HG02798 (cell line): ENCODE data around the gene MR1.

Source experiments
- ATAC-seq: cut with Tn5 transposase; IDR thresholded peaks from one replicate; pipeline ENCODE4 v1.9.1; 2021; ENCODE audit warnings: mild to moderate bottlenecking; ENCODE audit not compliant: unreplicated experiment, poor library complexity

MR1 gene

GRCh38 chr1:181061891-181062835, 28.4 kb downstream of the MR1 start:
- ATAC-seq, result peak; percentile 88

DNA sequence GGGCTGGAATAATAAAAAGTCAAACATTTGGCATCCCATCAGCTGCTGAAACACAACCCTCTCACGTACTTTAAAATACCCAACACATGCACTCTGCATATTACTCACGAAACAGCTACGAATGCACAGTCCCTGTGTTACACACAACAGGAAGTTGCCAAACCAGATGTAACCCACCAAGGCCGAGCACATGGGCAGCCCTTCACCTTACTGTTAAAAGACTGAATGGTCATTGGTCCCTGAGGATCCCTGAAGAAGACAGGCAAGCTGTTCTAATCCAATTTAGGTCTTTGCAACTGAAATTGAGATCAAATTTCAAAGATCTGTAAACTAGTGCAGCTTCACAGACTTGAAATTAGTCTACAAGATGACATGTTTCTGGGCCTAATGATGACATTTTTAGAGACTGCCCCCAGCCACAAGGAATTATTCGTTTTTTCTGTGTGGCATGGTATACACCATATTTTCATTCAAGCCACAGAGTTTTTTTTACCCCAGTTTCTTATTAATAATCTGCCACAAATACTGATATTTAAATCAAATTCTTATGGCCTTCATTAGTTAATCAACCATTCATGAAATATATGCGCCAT, 29.1 kb downstream of the MR1 start:
- ATAC-seq, result peak; percentile 68

- ATAC-seq, result no peak
Observed at GRCh38 chr1:181064011-181064623, 30.3 kb downstream of the MR1 start.

- ATAC-seq, result no peak
Observed at GRCh38 chr1:181064702-181065101, 30.9 kb downstream of the MR1 start.

DNA sequence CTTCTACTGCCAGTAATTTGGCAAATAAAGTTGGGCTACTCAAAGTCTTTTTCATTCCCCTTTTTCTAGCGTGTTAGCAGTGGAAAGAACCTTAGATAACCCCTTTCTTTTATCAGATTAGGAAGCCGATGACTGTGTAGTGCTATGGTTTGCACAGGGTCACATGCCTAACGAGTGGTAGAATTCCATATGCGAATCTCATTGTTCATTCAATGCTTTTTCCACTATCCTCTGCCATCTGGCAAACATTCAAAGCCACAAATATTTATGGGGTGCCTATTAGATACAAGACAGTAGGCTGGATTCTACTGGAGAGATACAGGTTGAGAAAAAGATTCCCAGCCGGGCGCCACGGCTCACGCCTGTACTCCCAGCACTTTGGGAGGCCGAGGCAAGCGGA, 39.9 kb downstream of the MR1 start:
- no peak for ATAC-seq

DNA sequence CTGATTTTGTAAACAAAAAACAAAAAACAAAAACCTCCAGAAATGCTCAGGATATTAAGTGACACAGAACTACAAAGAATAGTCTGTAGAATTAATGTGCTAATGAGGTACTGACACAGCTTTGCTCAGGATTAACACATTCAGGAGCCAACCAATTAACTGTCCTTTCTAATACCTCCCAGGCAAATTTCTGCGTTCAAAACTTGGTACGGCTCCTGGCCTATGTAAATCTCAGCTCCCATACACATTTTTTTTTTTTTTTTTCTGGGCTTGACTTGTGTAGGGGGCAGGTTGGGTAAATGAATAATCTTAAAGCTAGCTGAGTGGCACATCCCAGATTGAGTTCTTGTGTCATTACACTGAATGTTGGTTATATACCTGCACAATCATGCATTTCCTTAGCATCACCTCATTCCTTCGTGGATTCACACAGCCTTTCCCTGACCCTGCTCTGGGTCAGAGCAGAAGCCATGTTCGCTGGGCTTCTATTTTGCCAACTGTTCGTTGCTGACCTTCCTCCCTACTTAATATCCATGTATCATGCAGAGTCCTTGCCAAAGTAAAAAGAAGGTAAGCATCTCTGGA, 42.1 kb downstream of the MR1 start:
- ATAC-seq, result no peak

DNA sequence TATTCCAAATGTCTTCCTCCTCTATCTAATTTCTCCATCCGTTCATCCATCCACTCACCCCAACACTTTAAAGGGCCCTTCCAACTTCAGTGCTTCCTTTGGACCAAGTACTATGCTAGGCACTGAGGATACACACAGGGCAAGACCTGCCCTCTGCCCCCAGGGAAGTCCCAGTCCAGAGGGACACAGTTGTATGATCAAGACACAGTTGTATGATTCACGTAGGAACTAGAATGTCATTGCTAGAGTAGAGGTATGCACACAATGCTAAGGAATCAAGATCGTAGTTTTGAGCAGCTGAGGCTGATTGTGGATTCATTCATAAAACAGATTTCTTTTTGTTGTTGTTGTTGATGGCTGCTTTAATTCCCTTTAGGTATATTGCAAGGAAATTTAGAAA, 43.1 kb downstream of the MR1 start:
- no peak for ATAC-seq

DNA sequence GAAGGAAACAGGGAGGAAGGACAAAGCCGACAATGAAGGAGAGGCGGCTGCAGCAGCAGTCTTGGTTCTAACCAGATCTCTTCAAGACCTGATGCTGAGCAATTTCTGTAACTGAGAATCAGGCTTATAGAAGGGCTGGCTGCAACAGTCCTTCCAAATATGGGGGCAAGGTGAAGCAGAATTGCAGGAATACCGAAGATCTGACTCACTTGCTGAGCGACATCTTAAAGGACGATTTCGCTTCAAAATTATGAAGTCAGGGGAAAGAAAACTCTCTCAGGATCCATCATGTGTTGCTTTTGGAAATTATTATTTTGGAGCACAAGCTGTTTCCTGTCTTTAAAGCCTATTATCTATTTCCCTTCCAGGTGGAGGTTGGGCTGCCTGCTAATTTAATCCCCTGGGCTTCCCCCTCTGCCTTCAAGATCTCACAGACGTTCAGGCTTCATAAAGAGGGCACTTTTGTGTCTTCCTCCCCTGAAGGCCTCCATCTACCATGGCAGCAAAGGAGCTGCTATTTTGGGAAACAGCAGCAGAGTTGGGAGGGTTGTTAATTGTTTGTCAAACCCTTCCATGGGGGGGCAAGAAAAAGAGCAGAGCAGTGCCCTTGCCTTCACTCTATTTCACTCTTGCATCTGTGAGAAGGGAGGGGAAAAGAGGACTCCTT, 43.9 kb downstream of the MR1 start:
- no peak for ATAC-seq

GRCh38 chr1:181079382-181079781, 45.6 kb downstream of the MR1 start:
- no peak for ATAC-seq

- no peak for ATAC-seq
Observed at GRCh38 chr1:181079920-181080319, 46.1 kb downstream of the MR1 start.

DNA sequence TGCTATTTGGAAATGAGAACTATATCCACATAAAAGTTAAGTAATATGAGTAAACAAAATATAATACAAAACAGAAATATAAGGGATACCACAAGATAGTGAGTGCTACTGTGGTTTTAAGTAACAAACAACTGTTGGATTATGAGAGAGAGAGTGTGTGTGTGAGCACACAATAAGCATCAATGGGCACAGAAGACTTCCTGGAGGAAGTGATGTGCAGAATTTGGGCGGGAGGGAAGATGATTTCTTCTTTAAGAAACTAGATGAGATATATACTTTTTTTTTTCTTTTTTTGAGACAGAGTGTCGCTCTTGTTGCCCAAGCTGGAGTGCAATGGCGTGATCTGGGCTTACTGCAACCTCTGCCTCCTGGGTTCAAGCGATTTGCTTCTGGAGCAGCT, 46.8 kb downstream of the MR1 start:
- no peak for ATAC-seq

GRCh38 chr1:181081395-181081794, 47.6 kb downstream of the MR1 start:
- ATAC-seq, result no peak

- peak; percentile 19 for ATAC-seq
Observed at GRCh38 chr1:181083842-181084605, 50.2 kb downstream of the MR1 start.

DNA sequence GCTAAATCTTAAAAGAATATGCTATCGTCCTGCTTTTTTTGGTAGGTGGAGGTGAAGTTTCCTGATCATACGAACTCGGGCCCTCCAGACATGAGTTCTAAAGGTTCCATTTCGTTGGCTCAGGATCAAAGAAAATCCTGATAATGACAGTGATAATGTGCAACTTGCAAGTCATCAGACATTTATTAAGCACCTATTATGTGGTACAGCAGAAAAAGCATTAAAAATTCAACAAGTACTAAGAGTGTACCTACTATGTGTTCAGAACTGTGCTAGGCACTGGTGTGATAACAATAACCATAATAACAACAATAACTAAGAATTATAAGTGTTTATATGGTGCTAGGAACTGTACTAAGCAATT, 50.8 kb downstream of the MR1 start:
- ATAC-seq, result no peak

DNA sequence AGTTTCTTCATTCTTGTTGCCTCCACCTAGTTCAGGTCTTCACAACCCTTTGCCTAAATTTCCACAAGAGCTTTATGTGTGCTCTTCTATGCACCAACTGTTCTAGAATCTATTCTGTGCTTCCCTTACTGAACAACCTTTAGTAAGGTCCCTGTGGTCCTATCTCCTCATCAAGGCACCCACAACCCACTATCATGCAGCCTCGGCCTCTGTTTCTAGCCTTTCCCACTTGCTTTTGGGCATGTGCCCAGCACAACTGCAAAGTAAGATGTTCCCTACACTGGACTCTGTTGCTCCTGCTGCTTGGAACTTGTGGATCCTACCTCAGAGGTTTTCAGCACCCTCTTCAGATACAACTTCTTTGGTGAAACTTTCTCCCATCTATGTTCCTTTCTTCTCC, 52.3 kb downstream of the MR1 start:
- no peak for ATAC-seq

DNA sequence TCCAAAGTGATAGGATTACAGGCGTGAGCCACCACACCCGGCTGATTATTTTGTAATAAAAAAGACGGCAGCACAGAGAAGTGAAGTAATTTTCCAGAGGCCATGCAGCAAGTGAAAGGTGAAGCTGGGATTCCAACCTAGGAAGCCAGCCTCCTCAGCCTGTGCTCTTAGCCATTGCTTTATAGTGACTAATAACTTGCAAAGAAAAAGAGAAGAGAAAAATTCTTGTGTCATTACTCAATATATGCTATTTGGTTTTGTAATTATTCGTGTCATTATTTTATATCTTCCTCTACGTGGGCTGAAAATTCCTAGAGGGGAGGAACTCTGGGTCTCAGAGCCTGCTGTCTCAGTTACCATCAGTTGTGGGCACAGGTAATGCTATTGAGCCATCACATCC, 53.1 kb downstream of the MR1 start:
- ATAC-seq, result no peak

GRCh38 chr1:181087400-181087901, 53.7 kb downstream of the MR1 start:
- no peak for ATAC-seq

DNA sequence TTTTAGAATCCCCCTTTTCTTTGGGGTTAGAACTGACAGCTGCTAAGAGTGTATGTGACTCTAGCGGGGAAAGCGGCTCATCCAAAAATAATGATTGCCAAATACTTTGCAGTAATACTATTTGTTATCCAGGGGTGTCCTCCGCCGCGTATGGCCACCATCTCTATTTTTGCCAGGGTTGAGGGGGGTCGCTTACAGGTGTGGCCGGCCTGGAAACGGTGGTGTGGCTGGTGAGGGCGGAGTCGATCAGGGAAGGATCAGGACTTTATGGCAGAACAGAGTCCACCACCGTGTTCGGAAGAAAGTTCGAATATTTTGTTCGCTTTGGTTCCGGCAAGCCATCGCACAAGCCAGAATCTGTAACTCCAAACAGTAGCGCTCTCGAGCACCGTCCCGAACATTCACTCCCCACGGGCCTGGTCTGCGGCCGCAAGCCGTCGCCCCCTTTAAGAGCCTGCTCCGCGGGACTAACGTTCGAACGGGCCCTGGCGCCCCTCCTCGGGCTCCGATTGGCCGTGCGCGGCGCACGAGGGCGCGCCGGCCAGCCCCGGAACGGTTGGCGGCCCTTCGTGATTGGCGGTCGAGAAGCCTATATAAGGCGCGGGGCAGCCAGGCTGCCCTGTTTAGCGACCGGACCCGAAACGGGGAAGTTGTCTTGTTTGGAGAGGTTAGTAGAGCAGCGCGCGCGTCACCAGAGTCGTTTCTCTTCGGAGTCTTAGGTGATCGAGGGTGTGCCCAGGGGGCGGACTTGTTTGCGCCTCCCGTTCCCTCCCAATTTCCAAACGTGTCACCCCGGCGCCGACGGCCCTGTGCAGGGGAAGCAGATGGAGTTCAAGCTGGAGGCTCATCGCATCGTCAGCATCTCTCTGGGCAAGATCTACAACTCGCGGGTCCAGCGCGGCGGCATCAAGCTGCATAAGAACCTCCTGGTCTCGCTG, 54.6 kb downstream of the MR1 start, which contains the start of gene IER5:
Gene IER5, plus strand, starts transcription at position 622 of the 938 bp plus-strand sequence. Its CDS starts 203 bp downstream, at position 825.
- ATAC-seq, result peak; percentile 78
